ENCODE data around the gene C12orf75. TPM values are rescaled to one million over a fixed set of nuclear protein-coding genes. Genes with fewer than 3 reads are reported as not detected.

The C12orf75 gene
- polyA plus RNA-seq, 1 donor: 81.0 TPM

GRCh38 chr12:105409801-105410471 is 79.4 kb downstream of the C12orf75 start:
- DNase-seq: peak; percentile 74

DNA sequence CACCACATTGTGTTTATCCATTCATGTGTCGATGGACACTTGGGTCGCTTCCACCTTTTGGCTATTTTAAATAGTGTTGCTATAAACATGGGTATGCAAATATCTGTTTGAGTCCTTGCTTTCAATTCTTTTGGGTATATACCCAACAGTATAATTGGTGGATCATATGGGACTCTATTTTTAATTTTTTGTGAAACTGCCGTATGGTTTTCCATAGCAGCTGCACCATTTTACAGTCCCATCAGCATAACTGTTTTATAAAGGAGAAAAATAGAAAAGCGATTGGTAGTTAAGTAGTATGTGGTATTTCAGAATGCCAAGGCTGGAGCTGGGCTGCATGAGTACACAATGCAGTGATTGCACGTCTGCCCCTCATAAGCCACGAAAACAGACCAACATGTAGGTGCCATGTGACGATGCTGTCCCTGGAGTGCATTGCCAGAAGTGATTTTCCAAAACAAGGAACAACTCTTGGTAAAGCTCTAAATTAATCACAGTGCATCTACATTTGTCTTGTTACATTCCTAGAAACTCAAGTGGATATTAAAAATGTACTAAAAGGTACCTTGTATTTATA is 83.5 kb downstream of the C12orf75 start:
- DNase-seq: no peak

GRCh38 chr12:105417732-105418131 is 87.2 kb downstream of the C12orf75 start:
- DNase-seq: no peak

DNA sequence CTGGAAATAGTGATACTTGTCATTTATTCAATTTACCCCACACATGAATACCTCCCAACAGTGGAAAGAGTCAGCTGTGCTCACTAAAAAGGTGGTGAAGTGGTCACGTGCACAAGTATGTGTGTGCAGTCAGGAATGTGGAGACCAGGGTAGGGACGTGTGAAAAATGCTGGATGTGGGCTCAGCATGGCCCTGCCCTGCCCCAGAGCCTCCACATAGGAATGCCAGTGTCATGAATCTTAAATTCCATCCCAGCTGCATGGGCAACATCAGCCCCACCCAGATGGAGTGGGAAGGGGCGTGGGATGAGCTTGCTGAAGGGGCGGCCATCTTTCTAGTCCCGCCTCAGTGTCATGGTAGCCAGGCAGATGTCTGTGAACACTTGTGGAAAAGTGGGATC is 87.7 kb downstream of the C12orf75 start:
- DNase-seq: no peak

DNA sequence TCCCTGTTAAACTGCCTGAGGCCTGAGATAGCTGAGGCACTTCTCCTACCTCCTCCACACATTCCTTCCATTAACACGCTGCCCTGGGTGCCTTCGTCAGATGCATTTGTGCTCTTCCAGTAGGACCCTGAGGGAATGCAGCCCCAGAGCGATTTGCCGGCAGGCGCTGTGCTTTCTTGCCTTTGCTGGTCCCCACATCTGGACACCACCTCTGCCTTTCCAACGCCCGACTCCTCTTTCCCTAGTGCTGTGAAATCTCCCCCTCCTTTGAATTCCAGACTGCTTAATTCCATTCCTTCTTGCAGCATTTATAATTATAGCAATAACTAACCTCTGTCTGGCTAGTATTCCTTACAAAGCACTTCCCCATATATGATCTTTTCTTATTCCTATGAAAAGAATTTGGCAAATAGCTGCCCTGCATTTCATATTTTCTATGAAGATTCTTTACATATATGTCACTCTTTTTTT is 88.4 kb downstream of the C12orf75 start:
- no peak for DNase-seq

- DNase-seq: no peak
Observed at GRCh38 chr12:105419606-105420005, 89.1 kb downstream of the C12orf75 start.

- no peak for DNase-seq
Observed at GRCh38 chr12:105420046-105420445, 89.6 kb downstream of the C12orf75 start.

DNA sequence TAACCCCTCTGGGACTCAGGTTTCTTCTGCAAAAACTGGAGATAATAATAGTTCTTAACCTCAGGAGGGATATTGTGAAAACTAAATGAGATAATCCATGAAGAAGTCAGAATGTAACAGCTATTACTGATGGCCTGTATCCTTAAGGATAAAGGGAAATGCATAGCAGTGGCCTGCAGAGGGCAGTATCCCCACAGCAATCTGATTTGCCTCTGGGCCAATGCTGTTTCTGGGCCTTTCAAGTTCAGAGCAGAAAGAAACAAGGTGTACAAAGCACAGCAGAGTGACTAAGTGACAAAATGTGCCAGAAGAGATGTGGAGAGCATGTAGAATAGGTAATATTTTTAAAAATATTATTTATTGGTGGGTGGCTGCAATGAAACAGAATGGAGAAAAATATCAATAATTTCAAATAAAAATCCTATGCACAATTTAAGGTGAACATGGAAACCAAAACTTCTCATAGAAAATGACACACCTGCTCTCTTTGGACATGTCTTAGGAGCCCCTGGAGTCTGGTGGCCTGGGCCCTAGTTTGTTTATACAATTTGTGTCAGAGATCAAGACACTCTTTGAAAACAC is 90.3 kb downstream of the C12orf75 start:
- peak; percentile 72 for DNase-seq

Other genes starting within 250 kb of the C12orf75 start
- 1.2 TPM for gene ALDH1L2, start 246.2 kb upstream of the C12orf75 start, polyA plus RNA-seq (ENCODE audit: insufficient read length)
- 79.2 TPM for gene WASHC4, start 223.0 kb upstream of the C12orf75 start, polyA plus RNA-seq (ENCODE audit: insufficient read length)
- gene APPL2, start 94.5 kb upstream of the C12orf75 start, polyA plus RNA-seq (ENCODE audit: insufficient read length): 118 TPM

Data from left kidney (tissue), 2 donors.